ENCODE measurements around the gene C14orf180. TPM values are rescaled to one million over a fixed set of nuclear protein-coding genes. Genes with fewer than 3 reads are reported as not detected.
A peak's percentile ranks its signal among the peaks of the same experiment; 100 is the strongest.

The C14orf180 gene
- total RNA-seq, 1 experiment from 2014 or later, result not detected

GRCh38 chr14:104561124-104561557, 18.4 kb upstream of the C14orf180 start:
- no peaks in the 10 kb centered on the region for H3K23me2 ChIP-seq (ENCODE audit: insufficient read length, low read depth, low read length, poor library complexity, severe bottlenecking)
- no peak overlapping the region for H2AFZ ChIP-seq (ENCODE audit: low read length)
- no peak for TF ChIP-seq CTCF (conservative IDR thresholded peaks at IDR 0.05)
- no peak overlapping the region for H3K4ac ChIP-seq (ENCODE audit: low read depth, low read length)
- H3K18ac ChIP-seq (ENCODE audit: insufficient read length, low read depth, low read length), result no peak overlapping the region
- Mint-ChIP-seq H3K4me1 (peaks cover 0 to 5% of the 10 kb centered on the region in 2 experiments; a peak in 1 of 4 replicates), H3K27ac (peak overlapping the region in 1 of 3 experiments; percentile 74; a peak in 1 of 7 replicates), H3K36me3 (ENCODE audit: insufficient read depth in 1 of 3, low read depth in 3 of 3) (no peaks in the 10 kb centered on the region), H3K4me3 (no peak overlapping the region), H3K27me3 (ENCODE audit: low read depth) (peaks cover 4% of the 10 kb centered on the region), H3K9me3 (no peaks in the 10 kb centered on the region; a peak in 1 of 5 replicates)
- no peaks in the 10 kb centered on the region for H3K4me1 ChIP-seq (ENCODE audit: insufficient read depth, low read length)
- no peak overlapping the region for H3K56ac ChIP-seq (ENCODE audit: insufficient read length, low read depth, low read length)
- H2BK12ac ChIP-seq (ENCODE audit: insufficient read length, low read depth, low read length), result no peak overlapping the region
- no peak overlapping the region for H3K23ac ChIP-seq (ENCODE audit: insufficient read length, low read depth, low read length)
- no peaks in the 10 kb centered on the region for H3K79me1 ChIP-seq (ENCODE audit: insufficient read depth, low read depth, low read length, poor library complexity, severe bottlenecking)
- no peak overlapping the region for H3K27ac ChIP-seq (ENCODE audit: insufficient read length, low read depth, low read length)
- H4K5ac ChIP-seq (ENCODE audit: insufficient read length, low read depth, low read length), result no peak overlapping the region
- no peaks in the 10 kb centered on the region for H3K79me2 ChIP-seq (ENCODE audit: insufficient read depth, low read length)
- no peak overlapping the region for H2AK5ac ChIP-seq (ENCODE audit: insufficient read length, low read length)
- no peak overlapping the region for H3K4me2 ChIP-seq (ENCODE audit: insufficient read depth, insufficient read length, low read length)
- no peak overlapping the region for H2BK15ac ChIP-seq (ENCODE audit: low read depth, low read length)
- no peaks in the 10 kb centered on the region for H3K27me3 ChIP-seq (ENCODE audit: insufficient read depth, low read length)
- H3K9me3 ChIP-seq (ENCODE audit: control insufficient read depth, low read depth, low read length), result no peaks in the 10 kb centered on the region
- H2BK20ac ChIP-seq (ENCODE audit: low read depth, low read length, poor library complexity, severe bottlenecking), result no peak overlapping the region
- no peaks in the 10 kb centered on the region for H4K20me1 ChIP-seq (ENCODE audit: control insufficient read depth, insufficient read depth, insufficient read length)
- no peak overlapping the region for H2BK120ac ChIP-seq (ENCODE audit: low read depth, low read length, poor library complexity, severe bottlenecking)
- no peak for DNase-seq
- no peak overlapping the region for H3K9ac ChIP-seq (ENCODE audit: extremely low read depth, insufficient read length, low read length)
- H4K91ac ChIP-seq (ENCODE audit: insufficient read length, low read depth, low read length), result no peak overlapping the region
- no peak overlapping the region for H3K14ac ChIP-seq (ENCODE audit: insufficient read depth, low read length)
- no peak overlapping the region for H4K8ac ChIP-seq (replicated peaks; ENCODE audit: insufficient read length, low read depth, low read length)
- H3T11ph ChIP-seq (ENCODE audit: low read length), result no peak overlapping the region
- H2BK5ac ChIP-seq (ENCODE audit: insufficient read length, low read length), result no peak overlapping the region
- WGBS (ENCODE audit: extremely low coverage, insufficient read length, low lambda C conversion rate), result no CpG with 5 or more reads among the region's 17 CpGs

All from H9 (cell line).